T-helper 1 cell treated with Interleukin-12 subunit alpha and Interleukin-12 subunit beta and Interleukin-4 antibody, amounts not matched to agents 30 μg/mL and 1 μg/mL, for 36 hours (primary cell): ENCODE results near the gene IKBKG.
"Not testable (repeated sequence)": the region's sequence is repeated elsewhere in the genome, so short reads cannot be mapped to it uniquely, and the experiment has no call there.

ENCODE experiments used
- H3K27ac Mint-ChIP-seq: one replicate; pipeline ENCODE4 v1.8.0; 2021; ENCODE audit warnings: mild to moderate bottlenecking, mixed read lengths
- H3K27me3 Mint-ChIP-seq: one replicate; pipeline ENCODE4 v1.8.0; 2021; ENCODE audit warnings: low read depth, mixed read lengths
- H3K36me3 Mint-ChIP-seq: one replicate; pipeline ENCODE4 v1.8.0; 2021; ENCODE audit warnings: low read depth, mixed read lengths
- H3K4me1 Mint-ChIP-seq: one replicate; pipeline ENCODE4 v1.8.0; 2021; ENCODE audit warnings: low read depth, mixed read lengths
- H3K4me3 Mint-ChIP-seq: one replicate; pipeline ENCODE4 v1.8.0; 2021; ENCODE audit warnings: mild to moderate bottlenecking, moderate library complexity, mixed read lengths
- H3K9me3 Mint-ChIP-seq: one replicate; pipeline ENCODE4 v1.8.0; 2021; ENCODE audit warnings: mixed read lengths

IKBKG gene

DNA sequence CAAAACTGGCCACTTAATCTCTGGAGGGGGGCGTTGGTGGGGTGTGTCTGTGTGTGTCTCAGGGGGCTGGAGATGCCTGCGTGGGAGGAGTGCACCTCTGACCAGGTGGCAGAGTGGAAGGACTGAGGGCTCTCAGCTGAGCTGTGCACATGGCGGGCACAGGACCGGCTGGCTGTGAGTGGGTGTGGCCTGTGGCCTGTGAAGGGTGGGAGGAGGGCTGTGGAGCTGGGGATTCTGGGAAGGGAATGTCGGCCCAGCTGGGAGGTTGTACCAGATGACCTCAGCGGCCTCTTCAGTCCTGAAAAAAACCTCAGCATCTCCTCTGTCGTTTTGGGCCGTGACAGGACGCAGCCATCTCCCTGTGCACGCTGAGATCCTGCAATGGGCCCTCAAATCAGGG, 14.9 kb downstream of the IKBKG start:
- not testable (repeated sequence) for H3K27ac Mint-ChIP-seq, H3K4me1 Mint-ChIP-seq, H3K27me3 Mint-ChIP-seq

DNA sequence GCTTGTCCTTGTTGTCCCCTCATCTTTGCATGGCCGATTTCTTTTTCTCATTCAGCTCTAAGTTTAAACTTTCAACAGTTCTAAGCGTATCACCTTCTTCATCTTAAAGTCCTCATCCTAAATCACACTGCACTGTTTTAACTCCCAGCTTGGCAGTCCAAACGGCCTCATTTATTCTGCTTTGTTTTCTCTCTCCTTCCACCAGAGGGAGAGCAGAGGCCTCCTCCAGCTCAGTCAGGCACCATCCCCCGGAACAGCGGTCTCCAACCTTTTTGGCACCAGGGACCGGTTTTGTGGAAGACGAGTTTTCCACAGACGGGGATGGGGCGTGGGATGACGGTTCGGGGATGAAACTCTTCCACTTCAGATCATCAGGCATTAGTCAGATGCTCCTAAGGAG, 22.9 kb downstream of the IKBKG start:
- not testable (repeated sequence) for H3K27ac Mint-ChIP-seq, H3K9me3 Mint-ChIP-seq, H3K36me3 Mint-ChIP-seq, H3K4me1 Mint-ChIP-seq, H3K4me3 Mint-ChIP-seq, H3K27me3 Mint-ChIP-seq

More for the DNA sequence above, 14.9 kb downstream of the IKBKG start:
- H3K36me3 Mint-ChIP-seq, H3K4me3 Mint-ChIP-seq, H3K9me3 Mint-ChIP-seq: not testable (repeated sequence)

DNA sequence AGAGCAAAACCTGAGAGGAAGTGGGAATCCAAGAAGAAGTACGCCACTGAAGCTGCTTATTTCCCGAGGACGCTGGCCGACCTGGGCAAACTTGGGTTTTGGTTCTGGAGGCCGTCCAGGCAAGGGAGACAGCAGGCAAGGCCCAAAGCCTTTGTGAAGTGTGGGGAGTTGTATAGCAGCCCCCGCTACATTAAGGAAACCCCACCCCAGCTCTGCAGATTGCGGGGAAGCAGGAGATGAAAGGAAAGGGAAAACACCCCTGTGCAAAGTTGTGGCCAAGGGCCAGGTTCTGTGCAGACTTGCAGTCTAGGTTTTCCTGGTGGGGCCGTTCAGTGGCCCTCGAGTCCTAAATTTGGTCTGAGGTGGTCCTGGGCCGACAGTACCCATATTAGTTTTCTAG, 25.6 kb downstream of the IKBKG start:
- H3K36me3 Mint-ChIP-seq, H3K4me1 Mint-ChIP-seq, H3K27me3 Mint-ChIP-seq, H3K4me3 Mint-ChIP-seq, H3K27ac Mint-ChIP-seq, H3K9me3 Mint-ChIP-seq: not testable (repeated sequence)

DNA sequence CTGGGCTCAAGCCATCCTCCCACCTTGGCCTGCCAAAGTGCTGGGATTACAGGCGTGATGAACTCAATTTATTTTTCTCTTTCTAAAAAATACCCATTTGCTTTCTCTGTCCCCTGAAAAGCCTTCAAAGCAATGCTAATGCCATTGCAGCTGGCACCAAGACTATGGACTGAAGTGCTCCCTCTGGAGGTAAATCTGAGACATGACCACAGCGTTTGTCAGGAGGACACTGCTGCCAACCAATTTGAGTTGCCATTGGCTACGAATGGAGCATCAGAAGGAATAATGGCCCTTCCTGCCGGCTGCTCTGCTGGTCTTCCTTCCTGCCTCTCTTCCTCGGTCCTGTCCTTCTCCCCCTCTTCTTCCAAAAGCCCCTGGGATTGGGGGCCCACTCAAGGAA, 27.7 kb downstream of the IKBKG start:
- not testable (repeated sequence) for H3K4me1 Mint-ChIP-seq, H3K27me3 Mint-ChIP-seq, H3K9me3 Mint-ChIP-seq, H3K27ac Mint-ChIP-seq, H3K36me3 Mint-ChIP-seq, H3K4me3 Mint-ChIP-seq

DNA sequence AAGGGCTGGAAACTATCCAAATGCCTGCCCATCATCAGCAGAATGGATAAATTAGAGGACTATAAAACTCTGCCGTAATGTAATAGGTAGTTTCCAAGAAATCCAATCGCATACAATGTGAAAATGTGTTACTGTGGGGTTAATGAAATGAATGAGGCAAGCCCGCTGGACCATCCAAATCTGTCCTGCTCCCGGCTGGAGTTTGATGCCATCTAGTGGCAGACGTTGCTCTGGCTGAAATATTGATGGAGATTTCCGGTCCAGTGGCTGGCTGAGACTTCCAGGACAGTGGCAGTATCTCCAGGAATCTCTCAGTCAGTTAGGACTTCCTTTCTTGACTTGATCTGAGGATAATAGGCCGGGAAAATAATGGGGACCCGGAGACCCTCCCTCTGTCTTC, 35.6 kb downstream of the IKBKG start:
- H3K4me3 Mint-ChIP-seq, H3K9me3 Mint-ChIP-seq, H3K4me1 Mint-ChIP-seq, H3K27me3 Mint-ChIP-seq, H3K36me3 Mint-ChIP-seq, H3K27ac Mint-ChIP-seq: not testable (repeated sequence)

DNA sequence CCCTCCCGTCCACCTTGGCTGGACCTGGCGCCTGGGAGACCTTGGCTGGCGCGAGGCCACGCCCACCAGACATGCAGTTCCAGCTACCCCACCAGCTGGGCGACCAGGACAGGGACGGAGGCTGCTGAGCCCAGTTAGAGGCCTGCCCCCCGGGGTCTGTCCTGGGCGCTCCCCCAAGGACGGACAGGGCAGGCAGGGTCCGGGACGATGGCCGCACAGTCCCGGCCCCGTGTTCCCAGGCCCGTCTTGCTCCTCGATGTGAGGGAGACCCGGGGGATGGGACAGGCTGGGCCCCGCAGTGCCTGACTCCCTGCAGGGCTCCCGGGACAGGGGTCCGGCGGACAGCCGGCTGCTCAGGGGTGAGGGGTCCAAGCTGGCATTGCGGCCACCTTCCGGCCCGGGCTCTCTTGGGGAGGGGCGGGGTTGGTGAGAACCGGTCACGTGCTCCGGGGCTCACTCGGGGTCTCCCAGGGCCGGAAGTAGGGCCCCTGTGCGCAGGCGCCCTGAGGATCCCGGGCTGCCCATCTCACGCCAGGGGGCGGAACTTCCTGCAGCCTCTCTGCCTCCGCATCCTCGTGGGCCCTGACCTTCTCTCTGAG, 37.3 kb downstream of the IKBKG start, which contains the start of gene CTAG1A:
Gene CTAG1A (plus strand): TSS at position 549 of the 599 bp plus-strand sequence. CDS start 74 bp downstream, outside the sequence.
- not testable (repeated sequence) for H3K4me3 Mint-ChIP-seq, H3K9me3 Mint-ChIP-seq, H3K27ac Mint-ChIP-seq, H3K27me3 Mint-ChIP-seq, H3K36me3 Mint-ChIP-seq, H3K4me1 Mint-ChIP-seq

- not testable (repeated sequence) for H3K4me3 Mint-ChIP-seq, H3K27me3 Mint-ChIP-seq, H3K27ac Mint-ChIP-seq, H3K9me3 Mint-ChIP-seq, H3K36me3 Mint-ChIP-seq, H3K4me1 Mint-ChIP-seq
These were observed 43.0 kb downstream of the IKBKG start for GRCh38 chrX:154590415-154590814.

DNA sequence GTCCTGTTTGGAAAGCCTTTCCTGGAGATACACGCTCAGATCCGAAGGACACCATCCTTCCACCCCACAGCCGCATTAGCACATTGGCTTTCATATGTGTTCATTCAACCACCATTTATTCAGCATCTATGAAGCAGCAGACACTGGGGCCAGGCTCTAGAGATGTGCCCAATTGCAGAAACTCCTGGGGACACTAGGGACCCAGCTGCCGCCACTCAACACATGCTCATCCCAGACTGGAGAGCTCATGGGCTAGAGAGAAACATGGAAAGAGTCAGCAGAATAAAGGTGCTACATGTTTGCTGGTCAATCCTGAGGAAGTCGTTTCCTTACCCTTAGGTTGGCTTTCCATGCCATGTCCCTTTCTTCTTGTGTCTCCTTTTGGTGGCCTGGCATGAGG, 45.1 kb downstream of the IKBKG start:
- Mint-ChIP-seq H3K27me3 (peaks cover 9% of the 10 kb centered on the region), H3K4me3 (no peak overlapping the region), H3K27ac (no peak overlapping the region), H3K36me3 (no peaks in the 10 kb centered on the region), H3K9me3 (no peaks in the 10 kb centered on the region), H3K4me1 (peaks cover 7% of the 10 kb centered on the region)

- Mint-ChIP-seq H3K4me3 (no peak overlapping the region), H3K27me3 (peaks cover 9% of the 10 kb centered on the region), H3K36me3 (no peaks in the 10 kb centered on the region), H3K9me3 (no peaks in the 10 kb centered on the region), H3K4me1 (peaks cover 7% of the 10 kb centered on the region), H3K27ac (no peak overlapping the region)
These were observed 45.8 kb downstream of the IKBKG start for GRCh38 chrX:154593201-154593600.

DNA sequence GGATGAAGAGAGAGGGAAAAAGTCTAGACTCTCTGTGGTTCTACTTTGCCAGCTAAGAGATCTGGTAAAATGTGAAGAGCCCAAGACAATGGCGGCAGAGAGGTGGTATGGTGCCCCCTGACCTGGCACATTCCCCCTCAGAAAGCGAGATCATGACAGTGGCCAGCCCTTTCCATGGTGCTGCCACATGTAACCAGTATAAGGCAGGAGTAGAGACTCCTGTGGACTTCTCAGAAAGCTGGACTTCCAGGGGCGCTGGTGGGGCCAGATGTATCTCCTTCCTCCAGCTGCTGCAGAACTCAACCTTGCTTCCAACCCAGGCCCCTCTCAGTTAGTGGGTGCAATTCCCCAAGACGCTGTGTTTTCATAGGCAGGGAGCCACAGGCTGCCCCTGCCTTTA, 47.1 kb downstream of the IKBKG start:
- peaks cover 7% of the 10 kb centered on the region for H3K4me1 Mint-ChIP-seq
- H3K36me3 Mint-ChIP-seq = no peaks in the 10 kb centered on the region
- H3K9me3 Mint-ChIP-seq = no peaks in the 10 kb centered on the region
- H3K27ac Mint-ChIP-seq = no peak overlapping the region
- peaks cover 9% of the 10 kb centered on the region for H3K27me3 Mint-ChIP-seq
- no peak overlapping the region for H3K4me3 Mint-ChIP-seq

DNA sequence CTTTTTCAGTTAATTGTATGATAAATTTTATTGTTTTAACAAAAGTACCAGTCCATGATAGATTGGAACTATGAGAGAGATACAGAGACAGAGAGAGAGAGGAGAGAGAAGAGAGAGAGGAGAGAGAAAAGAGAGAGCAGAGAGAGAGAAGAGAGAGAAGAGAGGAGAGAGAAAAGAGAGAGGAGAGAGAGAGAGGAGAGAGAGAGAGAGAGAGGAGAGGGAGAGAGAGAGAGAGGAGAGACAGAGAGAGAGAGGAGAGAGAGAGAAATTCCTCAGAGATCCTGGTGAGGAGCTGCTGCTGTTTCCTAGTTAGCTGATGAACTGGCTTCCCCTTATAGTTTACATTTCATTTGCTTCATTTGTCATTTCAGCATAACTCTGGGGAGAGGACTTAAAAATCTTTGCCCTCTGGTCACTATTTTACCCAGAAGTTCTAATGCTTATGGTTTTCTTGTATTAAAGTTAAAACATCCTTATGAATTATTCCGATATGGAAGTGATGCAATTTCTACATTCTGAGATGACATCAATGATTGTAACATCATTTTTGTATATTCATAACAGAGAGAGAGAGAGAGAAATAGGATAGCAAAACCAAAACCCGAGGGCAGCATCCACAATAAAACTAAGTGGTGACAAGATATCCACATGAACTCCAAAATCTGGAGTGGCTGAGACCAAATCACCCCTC, 48.3 kb downstream of the IKBKG start:
- Mint-ChIP-seq H3K9me3 (no peaks in the 10 kb centered on the region), H3K36me3 (no peaks in the 10 kb centered on the region), H3K27me3 (peaks cover 9% of the 10 kb centered on the region)

GRCh38 chrX:154596290-154596929, 49.0 kb downstream of the IKBKG start:
- Mint-ChIP-seq H3K9me3 (no peaks in the 10 kb centered on the region), H3K36me3 (no peaks in the 10 kb centered on the region), H3K4me3 (no peak overlapping the region), H3K4me1 (peaks cover 7% of the 10 kb centered on the region), H3K27ac (no peak overlapping the region), H3K27me3 (peaks cover 9% of the 10 kb centered on the region)

More for the DNA sequence above, 48.3 kb downstream of the IKBKG start:
- Mint-ChIP-seq H3K4me1 (peaks cover 7% of the 10 kb centered on the region), H3K27ac (no peak overlapping the region), H3K4me3 (no peak overlapping the region)

GRCh38 chrX:154597221-154597620, 49.8 kb downstream of the IKBKG start:
- Mint-ChIP-seq H3K4me1 (peaks cover 7% of the 10 kb centered on the region), H3K27ac (no peak overlapping the region), H3K36me3 (no peaks in the 10 kb centered on the region), H3K4me3 (no peak overlapping the region), H3K27me3 (peaks cover 9% of the 10 kb centered on the region), H3K9me3 (no peaks in the 10 kb centered on the region)

DNA sequence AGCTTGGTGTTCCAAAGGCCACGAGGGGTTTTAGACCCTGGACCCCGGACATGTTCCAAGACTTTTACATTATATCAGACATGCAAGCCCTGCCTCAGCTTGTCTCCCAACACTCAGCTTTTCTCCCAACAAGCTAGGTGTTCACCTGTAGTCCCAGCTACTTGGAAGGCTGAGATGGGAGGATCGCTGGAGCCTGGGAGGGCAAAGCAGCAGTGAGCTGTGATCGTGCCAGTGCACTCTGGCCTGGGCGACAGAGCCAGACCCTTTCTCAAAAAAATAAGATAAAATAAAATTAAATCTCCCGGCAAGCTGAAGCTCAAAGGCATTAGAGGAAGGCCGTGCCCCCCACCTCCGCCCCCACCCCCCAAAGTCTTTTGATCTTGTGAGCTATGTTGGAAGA, 51.2 kb downstream of the IKBKG start:
- Mint-ChIP-seq H3K27ac (no peak overlapping the region), H3K4me1 (peaks cover 7% of the 10 kb centered on the region), H3K4me3 (no peak overlapping the region), H3K9me3 (no peaks in the 10 kb centered on the region), H3K27me3 (peaks cover 9% of the 10 kb centered on the region), H3K36me3 (no peaks in the 10 kb centered on the region)

- peaks cover 7% of the 10 kb centered on the region for H3K4me1 Mint-ChIP-seq
- no peaks in the 10 kb centered on the region for H3K36me3 Mint-ChIP-seq
- H3K4me3 Mint-ChIP-seq = no peak overlapping the region
- H3K27ac Mint-ChIP-seq = no peak overlapping the region
- H3K27me3 Mint-ChIP-seq = peaks cover 4% of the 10 kb centered on the region
- no peaks in the 10 kb centered on the region for H3K9me3 Mint-ChIP-seq
These were observed 52.1 kb downstream of the IKBKG start for GRCh38 chrX:154599531-154599930.
